Ovary (tissue), 3 donors: ENCODE data around the gene TAGAP.

Source experiments
- CTCF ChIP-seq, 3 donors: fragments of 450-650 bp in 2 of 3; fragments of 200-600 bp in 1 of 3; IDR thresholded peaks; one replicate each; pipeline versions ENCODE4 v1.5.1 to v1.8.0; 2016 to 2022; ENCODE audit warnings: antibody characterized with exemption in 3 of 3, mild to moderate bottlenecking in 1 of 3
- EP300 ChIP-seq: sonication (generic); formaldehyde crosslinking; IDR thresholded peaks from one replicate; pipeline ENCODE4 v1.6.1; 2017; ENCODE audit warnings: antibody characterized with exemption
- donor health status: DM: no; HTN: no; CAD: no.

DNA sequence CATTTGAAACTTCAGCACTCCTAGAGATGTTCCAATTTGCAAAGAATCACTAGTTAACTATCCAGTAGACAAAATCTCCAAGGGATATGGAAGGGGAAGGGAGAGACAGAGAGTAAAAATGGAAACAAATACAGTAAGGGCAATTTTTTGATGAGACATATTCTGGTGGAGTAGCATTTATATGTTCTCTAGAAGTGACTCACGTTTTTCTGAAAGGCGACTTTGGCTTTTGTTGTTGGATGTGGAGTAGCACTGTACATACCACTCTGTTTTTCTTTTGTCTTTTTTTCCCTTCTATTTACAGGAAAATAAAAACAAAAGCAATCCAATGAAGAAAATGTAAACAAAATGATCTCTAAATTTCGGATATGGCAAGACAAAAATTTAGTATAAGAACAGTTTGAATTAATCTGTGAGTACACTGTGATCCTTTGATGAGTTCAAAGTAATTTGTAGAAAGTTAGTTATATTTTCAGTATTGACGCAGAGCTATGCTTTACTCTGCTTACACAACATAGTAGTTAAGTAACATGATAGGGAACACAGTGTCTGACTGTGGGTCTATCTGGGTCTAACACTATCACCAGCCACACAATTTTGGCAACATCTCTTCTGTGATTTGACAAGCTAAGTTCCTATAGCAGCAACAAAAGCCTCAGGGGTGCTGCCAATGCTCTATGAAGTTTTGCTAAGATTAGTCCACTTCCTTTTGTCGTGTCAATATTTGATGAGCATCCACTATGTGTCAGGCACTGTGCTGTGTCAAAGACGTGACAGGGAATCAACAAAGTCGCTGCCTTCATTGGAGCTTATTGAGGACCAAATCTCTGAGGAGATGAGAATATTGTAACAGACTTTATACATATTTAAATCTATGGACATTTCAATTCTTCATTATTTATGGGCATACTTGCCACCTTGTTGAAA, 27.3 kb upstream of the TAGAP start:
- no peak for TF ChIP-seq CTCF (IDR thresholded peaks at IDR 0.05)
- no peak for TF ChIP-seq EP300
